ENCODE measurements around the gene SLC17A3. TPM values are rescaled to one million over a fixed set of nuclear protein-coding genes. Genes with fewer than 3 reads are reported as not detected.

Gene SLC17A3
- polyA plus RNA-seq, 1 donor from 2014 or later, result not detected

DNA sequence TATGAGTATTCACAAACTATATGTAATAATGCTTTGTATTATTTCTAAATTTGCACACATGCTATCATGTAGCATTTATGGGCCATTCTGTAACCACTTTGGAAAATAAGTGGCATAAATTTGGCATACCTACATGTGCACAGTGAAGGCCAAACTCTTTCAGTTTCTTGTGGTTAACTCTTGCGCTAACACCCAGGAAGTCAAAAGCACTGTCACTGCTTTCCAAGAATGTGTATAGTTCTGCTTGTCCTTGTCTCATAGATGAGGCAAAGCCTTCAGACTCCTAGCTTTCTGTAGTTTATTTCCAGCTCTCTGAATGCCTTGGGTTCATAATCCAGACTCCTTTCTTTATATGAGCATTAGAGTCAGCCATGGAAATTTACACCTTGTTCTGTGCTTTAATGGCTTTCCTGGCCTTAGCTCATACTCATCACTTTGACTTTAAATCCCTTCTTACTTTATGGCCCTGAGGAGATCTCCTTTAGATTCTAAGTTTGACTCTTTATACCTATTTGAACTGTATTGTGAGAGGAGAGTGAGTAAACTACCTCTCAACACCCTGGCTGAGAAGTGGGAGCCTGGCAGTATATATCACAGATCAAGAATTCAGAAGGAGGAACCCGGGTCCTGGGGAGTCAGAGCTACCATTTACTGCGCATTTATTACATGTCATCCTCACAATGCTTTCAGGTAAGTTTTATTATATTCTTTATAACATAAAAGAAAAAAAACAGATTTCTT, 949 bp upstream of the SLC17A3 start:
- no peak for TF ChIP-seq EP300 (conservative IDR thresholded peaks at IDR 0.05; ENCODE audit: poor library complexity, severe bottlenecking)
- TF ChIP-seq, protein P1, sequence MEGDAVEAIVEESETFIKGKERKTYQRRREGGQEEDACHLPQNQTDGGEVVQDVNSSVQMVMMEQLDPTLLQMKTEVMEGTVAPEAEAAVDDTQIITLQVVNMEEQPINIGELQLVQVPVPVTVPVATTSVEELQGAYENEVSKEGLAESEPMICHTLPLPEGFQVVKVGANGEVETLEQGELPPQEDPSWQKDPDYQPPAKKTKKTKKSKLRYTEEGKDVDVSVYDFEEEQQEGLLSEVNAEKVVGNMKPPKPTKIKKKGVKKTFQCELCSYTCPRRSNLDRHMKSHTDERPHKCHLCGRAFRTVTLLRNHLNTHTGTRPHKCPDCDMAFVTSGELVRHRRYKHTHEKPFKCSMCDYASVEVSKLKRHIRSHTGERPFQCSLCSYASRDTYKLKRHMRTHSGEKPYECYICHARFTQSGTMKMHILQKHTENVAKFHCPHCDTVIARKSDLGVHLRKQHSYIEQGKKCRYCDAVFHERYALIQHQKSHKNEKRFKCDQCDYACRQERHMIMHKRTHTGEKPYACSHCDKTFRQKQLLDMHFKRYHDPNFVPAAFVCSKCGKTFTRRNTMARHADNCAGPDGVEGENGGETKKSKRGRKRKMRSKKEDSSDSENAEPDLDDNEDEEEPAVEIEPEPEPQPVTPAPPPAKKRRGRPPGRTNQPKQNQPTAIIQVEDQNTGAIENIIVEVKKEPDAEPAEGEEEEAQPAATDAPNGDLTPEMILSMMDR (IDR thresholded peaks at IDR 0.05; ENCODE audit: poor library complexity, severe bottlenecking), result no peak
- TF ChIP-seq SMC3 (conservative IDR thresholded peaks at IDR 0.05; ENCODE audit: poor library complexity), result no peak
- TF ChIP-seq, protein P2, sequence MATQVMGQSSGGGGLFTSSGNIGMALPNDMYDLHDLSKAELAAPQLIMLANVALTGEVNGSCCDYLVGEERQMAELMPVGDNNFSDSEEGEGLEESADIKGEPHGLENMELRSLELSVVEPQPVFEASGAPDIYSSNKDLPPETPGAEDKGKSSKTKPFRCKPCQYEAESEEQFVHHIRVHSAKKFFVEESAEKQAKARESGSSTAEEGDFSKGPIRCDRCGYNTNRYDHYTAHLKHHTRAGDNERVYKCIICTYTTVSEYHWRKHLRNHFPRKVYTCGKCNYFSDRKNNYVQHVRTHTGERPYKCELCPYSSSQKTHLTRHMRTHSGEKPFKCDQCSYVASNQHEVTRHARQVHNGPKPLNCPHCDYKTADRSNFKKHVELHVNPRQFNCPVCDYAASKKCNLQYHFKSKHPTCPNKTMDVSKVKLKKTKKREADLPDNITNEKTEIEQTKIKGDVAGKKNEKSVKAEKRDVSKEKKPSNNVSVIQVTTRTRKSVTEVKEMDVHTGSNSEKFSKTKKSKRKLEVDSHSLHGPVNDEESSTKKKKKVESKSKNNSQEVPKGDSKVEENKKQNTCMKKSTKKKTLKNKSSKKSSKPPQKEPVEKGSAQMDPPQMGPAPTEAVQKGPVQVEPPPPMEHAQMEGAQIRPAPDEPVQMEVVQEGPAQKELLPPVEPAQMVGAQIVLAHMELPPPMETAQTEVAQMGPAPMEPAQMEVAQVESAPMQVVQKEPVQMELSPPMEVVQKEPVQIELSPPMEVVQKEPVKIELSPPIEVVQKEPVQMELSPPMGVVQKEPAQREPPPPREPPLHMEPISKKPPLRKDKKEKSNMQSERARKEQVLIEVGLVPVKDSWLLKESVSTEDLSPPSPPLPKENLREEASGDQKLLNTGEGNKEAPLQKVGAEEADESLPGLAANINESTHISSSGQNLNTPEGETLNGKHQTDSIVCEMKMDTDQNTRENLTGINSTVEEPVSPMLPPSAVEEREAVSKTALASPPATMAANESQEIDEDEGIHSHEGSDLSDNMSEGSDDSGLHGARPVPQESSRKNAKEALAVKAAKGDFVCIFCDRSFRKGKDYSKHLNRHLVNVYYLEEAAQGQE (IDR thresholded peaks at IDR 0.05; ENCODE audit: borderline replicate concordance), result no peak
- TF ChIP-seq EZH2 (IDR thresholded peaks at IDR 0.05; ENCODE audit: borderline replicate concordance, insufficient read depth, low read length, poor library complexity, severe bottlenecking), result no peak
- TF ChIP-seq RAD21 (conservative IDR thresholded peaks at IDR 0.05), result no peak
- no peak for TF ChIP-seq TAF1 (IDR thresholded peaks at IDR 0.05; ENCODE audit: low read depth)
- no peak for TF ChIP-seq POLR2AphosphoS5 (IDR thresholded peaks at IDR 0.05)
- TF ChIP-seq MXI1 (conservative IDR thresholded peaks at IDR 0.05; ENCODE audit: poor library complexity, severe bottlenecking), result no peak
- H3K79me2 ChIP-seq (replicated peaks; ENCODE audit: insufficient read depth, low read length), result no peaks in the 10 kb centered on the region
- no peak overlapping the region for H3K9ac ChIP-seq (ENCODE audit: low read length)
- H3K36me3 ChIP-seq (ENCODE audit: insufficient read depth, low read length), result no peaks in the 10 kb centered on the region
- no peaks in the 10 kb centered on the region for H3F3A ChIP-seq (ENCODE audit: insufficient read depth, low read length, poor library complexity, severe bottlenecking)
- no peak overlapping the region for H2AFZ ChIP-seq (ENCODE audit: low read depth, low read length)
- no peak overlapping the region for H3K4me2 ChIP-seq (ENCODE audit: low read length)
- no peaks in the 10 kb centered on the region for H4K20me1 ChIP-seq (ENCODE audit: insufficient read depth)
- no peak overlapping the region for H3K27ac ChIP-seq (ENCODE audit: low read length)
- no peak overlapping the region for H3K4me3 ChIP-seq (ENCODE audit: low read length)
- no peaks in the 10 kb centered on the region for H3K9me2 ChIP-seq (ENCODE audit: insufficient read depth, low read length)
- no peaks in the 10 kb centered on the region for H3K27me3 ChIP-seq (ENCODE audit: insufficient read depth, low read depth, low read length)
- no peaks in the 10 kb centered on the region for H3K9me3 ChIP-seq (ENCODE audit: low read length)

DNA sequence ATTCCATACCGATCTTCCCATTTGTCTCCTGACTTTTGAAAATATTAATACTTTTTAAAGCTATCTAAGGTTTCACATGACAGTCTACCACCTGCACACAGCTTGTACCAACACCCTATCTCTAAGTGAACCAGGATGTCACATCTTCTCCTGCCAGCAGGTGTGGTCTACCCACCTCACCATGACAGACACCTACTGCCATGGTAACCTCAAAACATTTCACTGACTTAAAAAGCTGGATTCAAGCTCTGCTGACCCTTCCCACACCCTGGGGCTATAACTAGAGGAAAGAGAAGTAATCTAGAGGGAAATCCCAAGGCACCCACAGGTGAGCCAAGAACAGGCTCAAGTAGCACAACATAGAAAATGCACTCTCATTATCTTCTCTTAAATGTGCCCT, 1.2 kb downstream of the SLC17A3 start:
- H3K79me2 ChIP-seq (replicated peaks; ENCODE audit: insufficient read depth, low read length), result no peaks in the 10 kb centered on the region
- no peak overlapping the region for H3K4me2 ChIP-seq (ENCODE audit: low read length)
- no peak overlapping the region for H3K9ac ChIP-seq (ENCODE audit: low read length)
- no peak for TF ChIP-seq EP300 (conservative IDR thresholded peaks at IDR 0.05; ENCODE audit: poor library complexity, severe bottlenecking)
- TF ChIP-seq SMC3 (conservative IDR thresholded peaks at IDR 0.05; ENCODE audit: poor library complexity), result no peak
- no peak for TF ChIP-seq POLR2AphosphoS5 (IDR thresholded peaks at IDR 0.05)
- no peak for TF ChIP-seq RAD21 (conservative IDR thresholded peaks at IDR 0.05)
- no peak for TF ChIP-seq EZH2 (IDR thresholded peaks at IDR 0.05; ENCODE audit: borderline replicate concordance, insufficient read depth, low read length, poor library complexity, severe bottlenecking)
- H2AFZ ChIP-seq (ENCODE audit: low read depth, low read length), result no peak overlapping the region
- no peaks in the 10 kb centered on the region for H3K36me3 ChIP-seq (ENCODE audit: insufficient read depth, low read length)
- no peaks in the 10 kb centered on the region for H4K20me1 ChIP-seq (ENCODE audit: insufficient read depth)
- no peaks in the 10 kb centered on the region for H3K27me3 ChIP-seq (ENCODE audit: insufficient read depth, low read depth, low read length)
- H3K9me3 ChIP-seq (ENCODE audit: low read length), result no peaks in the 10 kb centered on the region
- no peak overlapping the region for H3K27ac ChIP-seq (ENCODE audit: low read length)
- H3K9me2 ChIP-seq (ENCODE audit: insufficient read depth, low read length), result no peaks in the 10 kb centered on the region
- H3F3A ChIP-seq (ENCODE audit: insufficient read depth, low read length, poor library complexity, severe bottlenecking), result no peaks in the 10 kb centered on the region
- no peak overlapping the region for H3K4me3 ChIP-seq (ENCODE audit: low read length)
